Muscle layer of duodenum (tissue), 2 donors: ENCODE results near the gene SND1.
"Not testable (repeated sequence)": the region's sequence is repeated elsewhere in the genome, so short reads cannot be mapped to it uniquely, and the experiment has no call there.

ENCODE experiments used
- H3K27ac ChIP-seq: one replicate; pipeline ENCODE4 v1.7.0; 2013; ENCODE audit warnings: mild to moderate bottlenecking, low read length
- H3K27me3 ChIP-seq: one replicate; pipeline ENCODE4 v1.7.0; 2013; ENCODE audit warnings: low read depth, mild to moderate bottlenecking, control low read depth, low read length
- H3K36me3 ChIP-seq, 2 donors: one replicate each; pipeline ENCODE4 v1.7.0; 2013; ENCODE audit warnings: low read length in 2 of 2, control low read depth in 1 of 2, mild to moderate bottlenecking in 1 of 2; ENCODE audit not compliant: insufficient read depth in 2 of 2, control insufficient read depth in 1 of 2
- H3K4me1 ChIP-seq, 2 donors: one replicate each; pipeline ENCODE4 v1.7.0; 2013; ENCODE audit warnings: low read length in 2 of 2, mild to moderate bottlenecking in 2 of 2, control low read depth in 1 of 2, moderate library complexity in 1 of 2; ENCODE audit not compliant: insufficient read depth in 2 of 2, control insufficient read depth in 1 of 2
- H3K4me3 ChIP-seq, 2 donors: one replicate each; pipeline ENCODE4 v1.7.0; 2013; ENCODE audit warnings: low read length in 2 of 2, low read depth in 1 of 2, mild to moderate bottlenecking in 1 of 2
- H3K9me3 ChIP-seq, 2 donors: one replicate each; pipeline ENCODE4 v1.7.0; 2013; ENCODE audit warnings: low read length in 2 of 2, control low read depth in 1 of 2, mild to moderate bottlenecking in 1 of 2; ENCODE audit not compliant: control insufficient read depth in 1 of 2
- donor health status: healthy.

Gene SND1

DNA sequence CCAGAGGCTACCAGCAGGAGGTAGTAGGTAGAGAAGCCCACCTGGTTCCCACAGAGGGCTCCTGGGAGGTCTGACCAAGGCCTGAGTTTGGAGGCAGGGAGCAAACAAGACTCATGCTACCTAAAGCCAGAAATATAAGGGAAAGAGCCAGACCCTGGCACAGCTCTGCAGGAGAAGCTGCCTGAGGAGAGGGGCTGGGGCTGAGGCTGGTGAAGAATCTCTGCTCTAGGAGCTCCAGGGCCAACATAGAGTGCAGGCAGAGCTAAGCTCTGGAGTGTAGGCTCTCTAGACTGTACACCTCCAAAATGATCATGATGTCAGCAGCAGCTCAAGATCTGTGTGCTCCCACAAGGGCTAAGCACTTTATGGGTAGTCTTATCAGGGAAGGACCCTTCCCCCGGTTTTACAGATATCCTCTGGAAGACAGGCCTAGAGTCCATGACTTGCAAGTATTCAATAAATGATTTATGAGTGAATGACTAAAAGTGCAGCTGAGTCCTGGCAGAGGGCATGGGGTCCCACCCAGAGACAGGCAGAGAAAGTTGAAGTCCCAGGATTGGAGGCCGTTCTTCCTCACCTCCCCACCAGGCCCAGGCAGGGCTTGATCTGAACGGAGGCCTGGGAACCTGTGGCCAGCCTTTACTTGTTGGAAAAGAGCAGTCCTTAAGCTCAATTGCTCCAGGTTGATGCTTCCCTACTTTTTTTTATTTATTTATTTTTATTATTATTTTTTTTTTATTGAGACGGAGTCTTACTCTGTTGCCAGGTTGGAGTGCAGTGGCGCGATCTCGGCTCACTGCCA, 450.7 kb downstream of the SND1 start:
- Histone ChIP-seq H3K36me3 (no peaks in the 10 kb centered on the region), H3K9me3 (no peaks in the 10 kb centered on the region), H3K27me3 (no peaks in the 10 kb centered on the region), H3K4me1 (peaks cover 0 to 13% of the 10 kb centered on the region in 2 donors), H3K27ac (no peak overlapping the region), H3K4me3 (no peak overlapping the region)

- Histone ChIP-seq H3K4me1 (peaks cover 0 to 13% of the 10 kb centered on the region in 2 donors), H3K9me3 (no peaks in the 10 kb centered on the region), H3K4me3 (peak overlapping the region; percentile 21 to 72), H3K36me3 (no peaks in the 10 kb centered on the region), H3K27ac (no peak overlapping the region), H3K27me3 (no peaks in the 10 kb centered on the region)
Observed at GRCh38 chr7:128103498-128104107, 451.6 kb downstream of the SND1 start.

DNA sequence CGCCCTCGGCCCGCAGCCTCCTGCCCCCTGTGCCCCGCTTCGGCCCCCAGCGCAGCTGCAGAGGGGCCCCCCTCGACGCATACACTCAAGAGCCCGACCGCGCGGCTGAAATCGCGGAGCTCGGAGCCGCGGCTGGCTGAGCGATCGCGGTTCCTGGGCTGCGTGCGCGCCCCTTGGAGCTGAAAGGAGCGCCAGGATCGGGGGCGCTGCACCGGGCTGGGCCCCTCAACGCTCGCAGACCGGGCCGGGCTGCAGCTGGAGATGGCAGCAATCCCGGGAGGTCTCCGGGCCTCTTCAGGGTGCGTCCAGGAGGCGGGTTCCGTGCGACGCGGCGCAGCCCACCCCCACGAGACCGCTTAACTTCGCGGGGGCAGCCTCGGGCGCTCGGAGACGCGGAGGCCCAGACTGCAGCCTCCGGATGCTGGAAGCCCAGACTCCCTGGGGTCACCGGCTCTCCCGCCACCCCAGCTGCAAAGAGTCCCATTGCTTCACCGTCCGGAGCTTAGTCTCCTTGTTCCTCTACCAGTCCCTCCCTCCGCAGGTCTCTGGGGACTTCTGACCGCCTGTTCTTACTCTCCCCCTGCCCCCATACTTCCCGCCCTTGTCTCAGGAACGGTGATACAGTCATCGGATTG, 452.2 kb downstream of the SND1 start:
- Histone ChIP-seq H3K27me3 (no peaks in the 10 kb centered on the region), H3K4me3 (peak overlapping the region; percentile 21 to 72), H3K36me3 (no peaks in the 10 kb centered on the region), H3K27ac (no peak overlapping the region), H3K4me1 (peaks cover 0 to 13% of the 10 kb centered on the region in 2 donors), H3K9me3 (no peaks in the 10 kb centered on the region)

- Histone ChIP-seq H3K4me3 (no peak overlapping the region), H3K9me3 (no peaks in the 10 kb centered on the region), H3K27me3 (no peaks in the 10 kb centered on the region), H3K36me3 (no peaks in the 10 kb centered on the region), H3K27ac (no peak overlapping the region), H3K4me1 (peaks cover 0 to 13% of the 10 kb centered on the region in 2 donors)
Observed at GRCh38 chr7:128105228-128106022, 453.4 kb downstream of the SND1 start.

- Histone ChIP-seq H3K9me3 (no peaks in the 10 kb centered on the region), H3K27me3 (no peaks in the 10 kb centered on the region), H3K27ac (no peak overlapping the region), H3K4me3 (no peak overlapping the region), H3K36me3 (no peaks in the 10 kb centered on the region), H3K4me1 (peaks cover 0 to 13% of the 10 kb centered on the region in 2 donors)
Observed at GRCh38 chr7:128106821-128107220, 454.8 kb downstream of the SND1 start.

- not testable (repeated sequence) for H3K27ac ChIP-seq, H3K4me3 ChIP-seq, H3K27me3 ChIP-seq, H3K9me3 ChIP-seq, H3K36me3 ChIP-seq
- H3K4me1 ChIP-seq: peaks cover 0 to 13% of the 10 kb centered on the region in 2 donors
Observed at GRCh38 chr7:128107516-128107915, 455.5 kb downstream of the SND1 start.

GRCh38 chr7:128108129-128108528, 456.1 kb downstream of the SND1 start:
- peaks cover 0 to 13% of the 10 kb centered on the region in 2 donors for H3K4me1 ChIP-seq
- no peak overlapping the region for H3K27ac ChIP-seq
- no peaks in the 10 kb centered on the region for H3K36me3 ChIP-seq
- no peaks in the 10 kb centered on the region for H3K9me3 ChIP-seq
- H3K27me3 ChIP-seq: no peaks in the 10 kb centered on the region
- H3K4me3 ChIP-seq: no peak overlapping the region

GRCh38 chr7:128108641-128109423, 456.8 kb downstream of the SND1 start:
- Histone ChIP-seq H3K27ac (no peak overlapping the region), H3K36me3 (no peaks in the 10 kb centered on the region), H3K4me3 (no peak overlapping the region), H3K9me3 (no peaks in the 10 kb centered on the region), H3K4me1 (peaks cover 0 to 8% of the 10 kb centered on the region in 2 donors), H3K27me3 (no peaks in the 10 kb centered on the region)

DNA sequence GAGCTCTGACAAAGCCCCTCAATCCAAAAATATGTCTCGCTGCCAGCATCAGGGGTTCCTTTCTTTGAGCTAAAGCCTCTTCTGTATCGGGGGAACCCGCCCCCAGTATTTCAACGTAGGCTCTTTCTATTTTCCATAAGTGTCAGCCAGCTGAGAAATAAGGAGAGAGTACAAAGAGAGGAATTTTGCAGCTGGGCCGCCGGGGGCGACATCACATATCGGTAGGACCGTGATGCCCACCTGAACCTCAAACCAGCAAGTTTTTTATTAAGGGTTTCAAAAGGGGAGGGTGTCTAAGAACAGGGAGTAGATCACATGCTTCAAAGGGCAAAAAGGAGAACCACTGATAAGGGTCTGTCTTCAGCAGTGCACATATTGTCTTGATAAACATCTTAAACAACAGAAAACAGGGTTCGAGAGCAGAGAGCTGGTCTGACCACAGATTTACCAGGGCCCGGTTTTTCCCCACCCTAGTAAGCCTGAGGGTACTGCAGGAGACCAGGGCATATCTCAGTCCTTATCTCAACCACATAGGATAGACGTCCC, 457.5 kb downstream of the SND1 start:
- H3K27ac ChIP-seq, H3K9me3 ChIP-seq, H3K36me3 ChIP-seq, H3K27me3 ChIP-seq, H3K4me3 ChIP-seq, H3K4me1 ChIP-seq: not testable (repeated sequence)

GRCh38 chr7:128110641-128111364, 458.8 kb downstream of the SND1 start:
- Histone ChIP-seq H3K27ac (no peak overlapping the region), H3K27me3 (no peaks in the 10 kb centered on the region)

More at GRCh38 chr7:128110641-128111364, 458.8 kb downstream of the SND1 start:
- no peaks in the 10 kb centered on the region for H3K36me3 ChIP-seq
- H3K9me3 ChIP-seq: no peaks in the 10 kb centered on the region
- H3K4me3 ChIP-seq: no peak overlapping the region
- no peaks in the 10 kb centered on the region for H3K4me1 ChIP-seq
